WTC11 (cell line): Measurements from ENCODE around the gene FBN3.

Experiments used
- CTCF ChIP-seq: fragments of 200-600 bp; IDR thresholded peaks from 2 replicates; pipeline ENCODE4 v1.8.0; 2022; ENCODE audit warnings: antibody characterized with exemption
- NFATC4 ChIP-seq: fragments of 250-450 bp; sonication (Bioruptor Pico); IDR thresholded peaks from 2 replicates; pipeline ENCODE4 v1.9.0; 2021; ENCODE audit warnings: mild to moderate bottlenecking
- RELA ChIP-seq: sonication (generic); formaldehyde crosslinking; IDR thresholded peaks from 2 replicates; pipeline ENCODE4 v1.8.1; 2022; ENCODE audit warnings: missing genetic modification reagents, mild to moderate bottlenecking, borderline replicate concordance
- TP53 ChIP-seq: sonication (generic); formaldehyde crosslinking; IDR thresholded peaks from 2 replicates; pipeline ENCODE4 v1.8.1; 2023; ENCODE audit warnings: mild to moderate bottlenecking, missing genetic modification reagents
- USF2 ChIP-seq: sonication (generic); formaldehyde crosslinking; IDR thresholded peaks from 2 replicates; pipeline ENCODE4 v1.8.1; 2023; ENCODE audit warnings: mild to moderate bottlenecking, missing genetic modification reagents, moderate library complexity
- ZNF263 ChIP-seq: sonication (generic); formaldehyde crosslinking; IDR thresholded peaks from 2 replicates; pipeline ENCODE4 v1.8.1; 2022; ENCODE audit warnings: low read depth, mild to moderate bottlenecking, moderate library complexity, missing genetic modification reagents
- TF ChIP-seq, protein P1 (sequence below): sonication (generic); formaldehyde crosslinking; IDR thresholded peaks from 2 replicates; pipeline ENCODE4 v1.8.0; 2022; ENCODE audit warnings: mild to moderate bottlenecking, missing genetic modification reagents

GRCh38 chr19:8044018-8044417, 105.4 kb downstream of the FBN3 start:
- TF ChIP-seq CTCF: no peak
- TF ChIP-seq USF2: no peak
- TF ChIP-seq TP53 (CRISPR knock-in tag): no peak
- TF ChIP-seq ZNF263 (CRISPR knock-in tag): no peak
- TF ChIP-seq RELA (CRISPR knock-in tag): no peak
- TF ChIP-seq, protein P1, sequence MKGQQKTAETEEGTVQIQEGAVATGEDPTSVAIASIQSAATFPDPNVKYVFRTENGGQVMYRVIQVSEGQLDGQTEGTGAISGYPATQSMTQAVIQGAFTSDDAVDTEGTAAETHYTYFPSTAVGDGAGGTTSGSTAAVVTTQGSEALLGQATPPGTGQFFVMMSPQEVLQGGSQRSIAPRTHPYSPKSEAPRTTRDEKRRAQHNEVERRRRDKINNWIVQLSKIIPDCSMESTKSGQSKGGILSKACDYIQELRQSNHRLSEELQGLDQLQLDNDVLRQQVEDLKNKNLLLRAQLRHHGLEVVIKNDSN (CRISPR knock-in tag): no peak
- TF ChIP-seq NFATC4 (CRISPR knock-in tag): no peak
